Measurements from ENCODE around the gene PCIF1.
"Not testable (repeated sequence)": the region's sequence is repeated elsewhere in the genome, so short reads cannot be mapped to it uniquely, and the experiment has no call there.

PCIF1 gene

GRCh38 chr20:45971675-45972499 is 37.4 kb downstream of the PCIF1 start, which contains the start of gene ZNF335:
Gene ZNF335 (minus strand): TSS chr20:45972203. CDS start chr20:45971410, 793 bp downstream.
- intact Hi-C loops (cut with DNase I), result loop anchor here (5.0 kb wide), 2 partner anchors 35 to 115 kb away; partner anchors contain the start of gene NCOA5
- peak; percentile 82 to 98 (median 96) for DNase-seq

- intact Hi-C loops (cut with DNase I), result loop anchor here (5.0 kb wide), 2 partner anchors 35 to 115 kb away; partner anchors contain the start of gene NCOA5
Measured at GRCh38 chr20:45972500-45973183, 38.2 kb downstream of the PCIF1 start.

GRCh38 chr20:45974896-45975565 is 40.5 kb downstream of the PCIF1 start:
- intact Hi-C loops (cut with DNase I), result loop anchor here (5.0 kb wide), 2 partner anchors 38 to 112 kb away; partner anchors contain the start of gene NCOA5

More at GRCh38 chr20:45972500-45973183, 38.2 kb downstream of the PCIF1 start:
- DNase-seq, result peak in 1 of 42 donors; percentile 4

GRCh38 chr20:45975686-45976085 is 41.2 kb downstream of the PCIF1 start:
- intact Hi-C loops (cut with DNase I), result no loop called here
- DNase-seq, result no peak

More at GRCh38 chr20:45974896-45975565, 40.5 kb downstream of the PCIF1 start:
- DNase-seq, result peak in 1 of 42 donors; percentile 4

- DNase-seq, result no peak
- intact Hi-C loops (cut with DNase I), result no loop called here
Measured at GRCh38 chr20:45976086-45976485, 41.6 kb downstream of the PCIF1 start.

- intact Hi-C loops (cut with DNase I), result no loop called here
- no peak for DNase-seq
Measured at GRCh38 chr20:45981261-45981660, 46.8 kb downstream of the PCIF1 start.

- intact Hi-C loops (cut with DNase I), result no loop called here
- DNase-seq, result no peak
Measured at GRCh38 chr20:45983279-45983743, 48.8 kb downstream of the PCIF1 start.

- no peak for DNase-seq
- intact Hi-C loops (cut with DNase I), result no loop called here
Measured at GRCh38 chr20:45985573-45985972, 51.1 kb downstream of the PCIF1 start.

- intact Hi-C loops (cut with DNase I), result no loop called here
- DNase-seq, result peak; percentile 58 to 90 (median 79)
Measured at GRCh38 chr20:45987108-45987780, 52.8 kb downstream of the PCIF1 start.

GRCh38 chr20:45988830-45989229 is 54.3 kb downstream of the PCIF1 start:
- intact Hi-C loops (cut with DNase I); DNase-seq: not testable (repeated sequence)

- DNase-seq, result no peak
- intact Hi-C loops (cut with DNase I), result no loop called here
Measured at GRCh38 chr20:45991616-45992015, 57.1 kb downstream of the PCIF1 start.

GRCh38 chr20:45993197-45993951 is 58.9 kb downstream of the PCIF1 start:
- no peak for DNase-seq
- intact Hi-C loops (cut with DNase I), result no loop called here

GRCh38 chr20:45994761-45995493 is 60.4 kb downstream of the PCIF1 start:
- DNase-seq, result no peak
- intact Hi-C loops (cut with DNase I), result no loop called here

- DNase-seq; intact Hi-C loops (cut with DNase I): not testable (repeated sequence)
Measured at GRCh38 chr20:45995495-45996097, 61.1 kb downstream of the PCIF1 start.

- intact Hi-C loops (cut with DNase I), result no loop called here
Measured at GRCh38 chr20:45997187-45997586, 62.7 kb downstream of the PCIF1 start.

More at GRCh38 chr20:45997187-45997586, 62.7 kb downstream of the PCIF1 start:
- DNase-seq, result no peak

Measured in head of caudate nucleus (tissue), 42 donors.